Caki2 (cell line): ENCODE data around the gene REPS2. TPM values are rescaled to one million over a fixed set of nuclear protein-coding genes. Genes with fewer than 3 reads are reported as not detected.
A peak's percentile ranks its signal among the peaks of the same experiment; 100 is the strongest.

ENCODE experiments used
- DNase-seq: peaks from one replicate; pipeline ENCODE4 v3.0.0-alpha.2; 2015; ENCODE audit warnings: low read depth
- in situ Hi-C: cut with HindIII; loops from 2 replicates; pipeline ENCODE4 v1.10.0; 2016; ENCODE audit warnings: low sequenced_read_pairs, low pct_unique_long_range_greater_than_20kb, mixed read lengths
- total RNA-seq: library from RNA; depleted of rRNA; stranded (reverse); fragments of >200 nt; shearing (Covaris generic); gene quantifications from 2 replicates; pipeline ENCODE4 v1.2.3, GENCODE V29; 2014; ENCODE audit warnings: low replicate concordance

REPS2 gene
- total RNA-seq, 1 experiment from 2014 or later: 0.17 TPM

GRCh38 chrX:17025621-17026302 lies 79.3 kb downstream of the REPS2 start:
- no peak for DNase-seq
- in situ Hi-C loops: no loop called here

GRCh38 chrX:17027931-17028330 lies 81.5 kb downstream of the REPS2 start:
- DNase-seq: no peak
- in situ Hi-C loops: no loop called here

DNA sequence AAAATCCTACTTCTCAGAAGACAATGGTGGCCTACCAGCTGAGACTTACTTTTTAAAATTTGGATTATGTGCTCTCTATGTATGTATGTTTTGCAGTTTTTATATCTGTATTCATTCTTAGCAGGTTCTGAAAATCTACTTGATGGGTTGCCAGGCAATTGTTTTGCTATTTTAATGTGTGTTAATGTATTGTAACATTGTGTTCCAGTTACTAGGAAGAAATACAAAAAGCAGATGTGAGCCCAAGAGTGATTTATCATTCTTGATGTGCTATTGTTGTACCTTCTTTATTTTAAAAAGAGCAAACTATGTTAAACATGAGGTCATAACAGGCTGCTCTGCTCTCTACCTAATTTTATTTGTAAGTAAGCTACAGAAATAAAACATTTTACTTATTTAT lies 81.9 kb downstream of the REPS2 start:
- in situ Hi-C loops: no loop called here
- no peak for DNase-seq

GRCh38 chrX:17030092-17030491 lies 83.6 kb downstream of the REPS2 start:
- in situ Hi-C loops: no loop called here
- DNase-seq: no peak

- in situ Hi-C loops: no loop called here
- DNase-seq: no peak
Measured at GRCh38 chrX:17030580-17031270, 84.3 kb downstream of the REPS2 start.

- no peak for DNase-seq
Measured at GRCh38 chrX:17031827-17032226, 85.4 kb downstream of the REPS2 start.

GRCh38 chrX:17032351-17032750 lies 85.9 kb downstream of the REPS2 start:
- peak; percentile 66 for DNase-seq
- in situ Hi-C loops: no loop called here

More at GRCh38 chrX:17031827-17032226, 85.4 kb downstream of the REPS2 start:
- in situ Hi-C loops: no loop called here

GRCh38 chrX:17033225-17033624 lies 86.8 kb downstream of the REPS2 start:
- in situ Hi-C loops: no loop called here
- no peak for DNase-seq

DNA sequence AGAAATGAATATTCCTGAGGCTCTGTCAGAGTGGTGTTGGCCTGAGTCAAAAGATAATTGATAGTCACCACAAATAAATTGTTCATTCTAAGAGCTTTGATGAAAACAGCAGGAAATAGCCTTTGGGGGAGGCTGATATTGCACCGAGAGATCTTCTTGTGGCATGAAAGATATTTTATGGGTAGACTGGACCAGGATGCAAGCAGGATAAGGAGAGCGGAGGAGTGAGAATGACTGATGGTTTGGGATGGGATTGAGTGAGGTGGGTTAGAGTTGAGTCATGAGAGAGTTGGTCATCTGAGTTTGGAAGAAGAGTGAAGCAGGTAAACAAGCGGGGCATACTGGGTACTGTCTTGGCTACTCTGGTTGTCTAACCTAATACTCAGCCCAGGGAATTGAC lies 88.7 kb downstream of the REPS2 start:
- in situ Hi-C loops: no loop called here
- DNase-seq: no peak

- in situ Hi-C loops: no loop called here
- DNase-seq: no peak
Measured at GRCh38 chrX:17036171-17036961, 89.9 kb downstream of the REPS2 start.

GRCh38 chrX:17038277-17038676 lies 91.8 kb downstream of the REPS2 start:
- in situ Hi-C loops: no loop called here
- DNase-seq: no peak

- DNase-seq: no peak
- in situ Hi-C loops: no loop called here
Measured at GRCh38 chrX:17038681-17039161, 92.3 kb downstream of the REPS2 start.

DNA sequence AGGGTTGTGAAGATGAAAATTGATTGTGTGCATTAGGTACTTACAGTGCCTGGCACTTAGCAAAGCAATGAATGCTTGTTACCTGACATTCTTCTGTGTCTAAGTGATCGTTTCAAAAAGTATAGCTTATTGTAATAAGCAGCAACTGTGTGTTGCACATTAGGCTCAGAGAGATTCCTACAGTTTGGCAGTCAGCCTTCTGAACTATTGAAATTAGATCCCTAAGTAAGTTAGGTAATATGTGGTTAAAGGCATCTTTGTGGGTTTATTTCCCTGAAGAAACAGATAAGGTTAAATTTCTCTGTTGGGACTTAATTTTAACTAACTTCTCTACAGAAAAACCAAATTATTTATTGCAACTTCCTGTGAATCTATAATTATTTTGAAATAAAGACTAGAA lies 93.4 kb downstream of the REPS2 start:
- in situ Hi-C loops: no loop called here

DNA sequence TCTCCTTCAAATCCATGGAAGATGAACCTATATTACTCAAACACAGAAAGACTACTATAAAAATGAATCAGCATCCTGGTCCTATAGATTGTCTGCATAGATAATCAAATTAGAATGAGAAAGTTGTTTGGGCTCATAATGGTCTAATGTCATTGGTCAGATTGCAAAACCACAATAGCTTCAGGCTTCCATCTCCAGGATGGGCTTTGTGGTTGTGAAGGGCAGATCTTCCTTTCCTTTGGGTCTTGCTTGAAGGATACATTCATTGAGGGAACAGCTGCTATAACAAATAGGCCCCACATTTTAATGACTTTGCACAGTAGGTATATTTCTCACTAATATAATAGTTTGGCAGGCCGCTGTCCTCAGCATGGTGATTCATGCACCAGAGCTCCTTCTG lies 94.3 kb downstream of the REPS2 start:
- DNase-seq: no peak
- in situ Hi-C loops: no loop called here

More for the DNA sequence above, 93.4 kb downstream of the REPS2 start:
- no peak for DNase-seq

DNA sequence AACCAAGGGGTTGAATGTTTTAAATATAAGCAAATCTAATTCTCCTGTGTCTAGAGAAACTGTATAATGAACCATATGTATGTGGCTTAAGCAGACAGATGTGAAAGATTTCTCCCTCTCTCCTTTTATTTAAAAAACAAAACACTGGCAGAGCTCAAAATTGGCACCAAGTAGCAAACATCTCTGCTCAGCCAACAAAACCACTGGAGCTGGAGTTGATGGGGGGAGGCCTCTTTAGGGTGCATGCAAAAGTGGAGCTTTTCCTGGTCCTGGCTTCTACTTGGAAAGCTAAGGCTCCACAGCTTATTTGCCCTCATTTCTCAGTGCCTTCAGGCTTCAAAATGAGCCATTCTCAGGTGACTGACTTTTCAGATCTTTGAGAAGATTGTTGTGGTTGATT lies 95.6 kb downstream of the REPS2 start:
- in situ Hi-C loops: no loop called here
- DNase-seq: no peak

DNA sequence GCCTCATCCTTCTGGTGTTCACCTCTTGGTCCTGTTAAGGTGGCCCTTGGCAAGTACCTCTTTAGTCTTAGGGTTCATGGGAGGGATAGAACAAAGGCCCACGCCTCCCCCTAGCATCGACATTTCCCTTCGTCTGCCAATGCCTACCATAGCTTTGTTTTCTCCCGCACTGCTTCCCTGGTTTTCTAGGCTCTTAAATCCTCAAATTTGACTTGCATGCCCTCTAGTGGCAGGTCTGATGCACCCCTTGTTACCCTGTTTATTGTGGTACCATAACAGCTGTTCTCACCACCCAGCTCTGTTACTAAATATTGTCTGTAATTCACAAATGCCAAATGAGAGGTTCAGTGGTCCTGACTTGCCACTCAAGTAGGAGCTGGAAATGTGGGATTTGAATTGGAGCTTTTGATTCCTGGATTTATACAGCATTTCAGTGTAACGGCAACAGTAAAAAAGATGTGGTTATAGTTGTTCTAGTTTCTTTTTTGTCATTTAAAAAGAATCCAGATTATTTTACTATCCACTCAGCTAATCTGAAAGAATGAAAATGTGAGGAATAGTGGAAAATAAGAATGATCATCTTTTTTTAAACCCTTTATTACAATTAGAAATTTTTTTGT lies 100.1 kb downstream of the REPS2 start:
- peak; percentile 29 for DNase-seq
- in situ Hi-C loops: no loop called here

- in situ Hi-C loops: no loop called here
Measured at GRCh38 chrX:17047224-17047623, 100.8 kb downstream of the REPS2 start.

GRCh38 chrX:17052210-17052609 lies 105.8 kb downstream of the REPS2 start:
- in situ Hi-C loops: no loop called here
- DNase-seq: no peak

More at GRCh38 chrX:17047224-17047623, 100.8 kb downstream of the REPS2 start:
- no peak for DNase-seq

DNA sequence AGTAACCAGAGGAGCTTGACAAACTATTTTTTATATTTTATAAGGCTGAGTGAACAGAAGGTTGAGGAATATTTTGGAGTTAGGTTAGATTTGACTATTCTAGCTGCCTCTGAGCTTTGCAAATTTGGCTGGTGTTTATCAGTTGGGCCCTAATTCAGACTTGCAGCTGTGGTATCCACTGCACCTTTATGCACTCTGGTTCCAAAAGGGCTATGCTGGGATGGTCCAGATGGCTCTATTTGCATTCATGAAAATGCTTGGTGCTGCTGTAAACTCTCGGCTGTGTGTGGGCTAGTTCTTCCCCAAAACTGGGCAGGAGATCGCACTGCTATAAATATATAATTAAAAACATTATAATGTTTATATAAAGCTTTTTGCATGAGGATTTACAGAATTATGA lies 106.3 kb downstream of the REPS2 start:
- in situ Hi-C loops: no loop called here
- DNase-seq: no peak
